Midbrain (tissue), 1 donor: ENCODE results near the gene OR9A4.
"Not testable (repeated sequence)": the region's sequence is repeated elsewhere in the genome, so short reads cannot be mapped to it uniquely, and the experiment has no call there.

Source experiments
- DNase-seq: peaks from one replicate; lab custom pipeline; 2025; lab: John Stamatoyannopoulos, UW

The OR9A4 gene

DNA sequence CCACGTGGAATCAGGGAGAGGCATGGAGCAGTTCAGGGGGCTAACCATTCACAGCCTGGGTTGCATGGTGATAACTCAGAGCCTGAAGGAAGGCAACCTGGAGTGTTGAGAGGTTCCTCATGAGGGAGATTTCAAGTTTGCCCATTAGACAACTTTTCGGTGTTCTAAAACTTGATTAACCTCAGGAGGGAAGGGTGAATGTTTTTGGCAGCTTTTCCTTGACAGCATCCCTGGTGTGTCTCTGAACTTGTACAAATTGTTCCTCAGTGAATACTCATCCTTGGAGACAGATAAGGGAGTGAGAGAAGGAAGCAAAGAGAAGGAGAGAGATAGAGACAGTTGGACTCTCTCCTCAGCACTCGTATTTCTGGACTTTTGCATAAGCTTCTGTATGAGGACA is at the start of gene OR9A4:
OR9A4 (plus strand) TSS at position 301 of the 400 bp plus-strand sequence. CDS start 2,477 bp downstream, outside the sequence.
- DNase-seq = no peak

GRCh38 chr7:141866974-141867373 is 49.2 kb upstream of the OR9A4 start:
- no peak for DNase-seq

- DNase-seq = no peak
These were observed 43.3 kb upstream of the OR9A4 start for GRCh38 chr7:141872931-141873330.

- DNase-seq = no peak
These were observed 41.4 kb upstream of the OR9A4 start for GRCh38 chr7:141874787-141875186.

DNA sequence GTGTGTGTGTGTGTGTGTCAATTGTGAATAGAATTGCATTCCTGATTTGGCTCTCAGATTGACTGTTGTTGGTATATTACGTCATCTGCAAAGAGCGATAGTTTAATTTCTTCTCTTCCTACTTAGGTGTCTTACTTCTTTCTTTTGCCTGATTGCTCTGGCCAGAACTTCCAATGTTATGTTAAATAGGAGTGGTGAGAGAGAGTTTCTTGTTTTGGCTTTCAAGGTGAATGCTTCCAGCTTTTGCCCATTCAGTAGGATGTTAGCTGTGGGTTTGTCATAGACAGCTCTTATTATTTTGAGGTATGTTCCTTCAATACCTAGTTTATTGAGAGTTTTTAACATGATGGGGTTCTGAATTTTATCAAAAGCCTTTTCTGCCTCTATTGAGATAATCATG is 40.7 kb upstream of the OR9A4 start:
- no peak for DNase-seq

- no peak for DNase-seq
These were observed 39.8 kb upstream of the OR9A4 start for GRCh38 chr7:141876371-141876770.

GRCh38 chr7:141877365-141877764 is 38.8 kb upstream of the OR9A4 start:
- DNase-seq = no peak

DNA sequence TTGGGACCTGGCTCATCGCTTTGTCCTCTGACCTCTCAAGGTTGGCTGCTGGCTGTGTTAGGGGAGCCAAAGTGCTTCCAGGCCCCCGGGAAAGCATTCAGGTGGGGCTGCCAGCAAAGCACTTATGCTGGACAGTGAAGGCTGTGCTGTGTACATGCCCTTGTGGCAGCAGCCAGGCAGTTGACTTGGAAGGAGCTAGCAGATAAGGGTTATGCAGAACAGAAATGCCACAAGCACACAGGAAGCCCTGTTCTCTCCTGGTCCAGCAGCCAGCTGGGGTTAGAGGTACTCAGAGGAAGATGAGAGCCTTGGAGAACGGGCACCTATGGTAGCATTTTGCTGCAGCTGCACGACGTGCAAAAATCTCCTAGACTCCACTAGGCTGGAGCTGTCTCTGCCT is 35.2 kb upstream of the OR9A4 start:
- DNase-seq = no peak

DNA sequence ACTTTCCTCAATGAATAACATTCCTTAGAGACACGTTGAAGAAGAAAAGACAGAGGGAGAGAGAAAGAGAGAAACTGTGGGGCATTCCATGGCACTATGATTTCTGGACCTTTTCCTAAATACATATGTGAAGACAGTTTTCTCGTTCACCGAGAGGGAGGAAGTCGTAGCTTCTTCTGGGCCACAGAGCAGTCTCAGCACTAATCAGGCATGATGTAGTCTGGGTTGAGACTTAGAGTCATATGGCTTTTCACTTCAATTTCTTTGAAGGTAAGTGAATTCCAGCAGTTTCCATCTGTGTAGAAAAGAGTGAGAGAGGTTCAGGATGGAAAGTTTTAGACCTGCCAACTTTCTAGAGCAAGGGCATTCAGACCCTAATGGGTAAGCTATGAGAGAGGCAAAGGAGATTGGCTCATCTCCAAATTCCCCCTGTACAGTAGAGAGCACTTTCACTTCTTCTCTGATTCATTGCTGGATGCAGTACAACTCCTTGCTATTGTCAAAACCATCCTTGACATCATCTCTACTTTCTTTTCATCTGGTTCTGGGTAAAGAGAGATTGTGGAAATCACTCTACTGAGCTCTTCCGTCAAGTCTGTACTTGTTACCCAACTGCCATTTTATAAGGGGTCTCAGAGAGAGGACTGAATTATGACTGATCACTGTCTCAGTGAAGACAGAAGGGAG is 31.5 kb upstream of the OR9A4 start:
- DNase-seq = no peak

DNA sequence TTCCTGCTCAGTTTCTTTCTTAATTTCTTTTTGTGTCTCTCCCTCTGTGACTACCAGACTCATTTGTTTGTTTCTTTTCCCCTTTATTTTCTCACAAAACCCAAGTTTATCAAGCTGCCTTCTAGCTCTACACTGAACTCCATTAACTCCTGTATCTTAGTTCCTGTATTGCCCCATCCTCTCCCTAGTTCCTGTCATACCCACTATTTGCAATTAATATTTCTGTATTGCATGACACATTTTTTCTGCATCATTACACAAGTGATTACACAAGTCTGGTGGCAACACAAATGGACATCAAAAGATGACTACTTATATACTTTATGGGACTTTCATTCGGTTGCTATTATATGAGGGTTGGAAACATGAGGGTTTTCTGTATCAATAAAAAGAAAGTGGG is 26.9 kb upstream of the OR9A4 start:
- DNase-seq = no peak

GRCh38 chr7:141891336-141891735 is 24.9 kb upstream of the OR9A4 start:
- DNase-seq = no peak

- DNase-seq = not testable (repeated sequence)
These were observed 16.8 kb upstream of the OR9A4 start for GRCh38 chr7:141899366-141899765.

DNA sequence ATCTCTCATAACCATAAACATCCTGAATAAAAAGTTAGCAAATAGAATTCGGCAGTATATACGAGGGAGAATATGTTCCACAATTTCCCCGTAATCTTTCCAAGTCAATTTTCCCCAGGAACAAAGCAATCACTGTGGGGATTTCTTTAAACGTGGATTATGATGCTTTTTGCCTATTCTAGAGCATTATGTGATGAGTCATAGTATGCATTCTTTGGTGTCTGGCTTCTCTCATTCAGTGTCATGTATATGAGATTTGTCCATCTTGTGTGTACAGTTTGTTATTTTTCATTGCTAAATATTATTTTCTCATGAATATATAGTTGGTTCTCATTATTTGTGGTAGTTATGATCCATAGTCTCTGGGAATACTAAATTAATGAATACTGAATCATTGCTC is 9.9 kb upstream of the OR9A4 start:
- no peak for DNase-seq

DNA sequence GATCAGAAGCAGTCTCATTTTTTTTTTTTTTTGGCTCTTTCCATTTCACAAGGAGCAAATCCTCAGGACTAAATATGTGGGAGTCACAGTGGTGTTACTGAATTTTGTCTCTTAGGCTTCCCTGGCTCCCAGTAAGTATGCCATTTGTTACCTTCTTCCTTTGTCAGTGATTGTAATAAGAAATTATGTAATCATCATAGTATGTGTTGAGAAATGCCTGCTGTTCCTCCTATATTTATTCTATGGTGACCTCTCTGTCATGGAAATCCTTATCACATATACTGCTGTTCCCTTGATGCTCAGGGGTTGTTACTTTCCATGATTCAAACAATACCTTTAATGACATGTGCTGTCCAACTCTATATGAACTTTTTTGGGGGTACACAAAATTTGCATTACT is 4.8 kb upstream of the OR9A4 start:
- no peak for DNase-seq

- DNase-seq = no peak
These were observed 634 bp upstream of the OR9A4 start for GRCh38 chr7:141915565-141915964.

DNA sequence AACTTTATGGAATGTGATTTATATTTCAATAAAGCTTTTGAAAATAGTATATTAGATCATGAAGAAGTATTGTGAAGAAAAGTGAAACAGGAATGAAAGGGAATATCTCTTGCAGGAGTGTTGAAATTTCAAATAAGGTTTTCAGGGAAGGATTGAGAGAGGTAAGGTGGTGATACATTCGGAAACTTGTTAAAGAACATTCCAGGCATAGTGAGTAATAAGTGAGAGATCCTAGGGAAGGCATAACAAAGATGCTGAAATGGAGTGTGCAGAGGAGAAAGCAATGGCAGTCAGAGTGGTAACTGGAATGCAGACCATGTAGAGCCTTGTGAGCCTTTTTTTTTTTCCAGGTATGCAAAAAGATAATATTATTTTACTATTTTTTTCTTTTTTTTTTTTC is 4.1 kb downstream of the OR9A4 start:
- no peak for DNase-seq

GRCh38 chr7:141928146-141928844 is 12.1 kb downstream of the OR9A4 start:
- DNase-seq = no peak

GRCh38 chr7:141928845-141929195 is 12.6 kb downstream of the OR9A4 start:
- DNase-seq = no peak

DNA sequence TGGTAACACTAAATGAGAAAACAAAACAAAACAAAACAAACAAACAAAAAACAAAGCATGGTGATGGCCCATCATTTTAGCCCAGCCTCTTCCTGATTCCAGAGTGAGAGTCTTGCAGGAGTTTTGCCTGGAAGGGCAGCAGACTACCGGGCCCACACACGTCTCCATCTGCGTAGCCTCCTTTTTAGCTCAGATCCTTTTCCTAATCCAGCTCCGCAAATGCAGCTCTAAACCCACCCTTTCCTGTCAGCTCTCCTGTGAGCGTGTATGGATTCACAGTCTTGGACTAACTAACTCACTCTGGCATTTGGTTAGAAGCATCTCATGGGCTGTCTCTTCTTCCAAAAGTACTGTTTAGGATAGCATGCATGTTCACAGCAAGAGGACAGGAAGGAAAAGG is 14.0 kb downstream of the OR9A4 start:
- DNase-seq = no peak

DNA sequence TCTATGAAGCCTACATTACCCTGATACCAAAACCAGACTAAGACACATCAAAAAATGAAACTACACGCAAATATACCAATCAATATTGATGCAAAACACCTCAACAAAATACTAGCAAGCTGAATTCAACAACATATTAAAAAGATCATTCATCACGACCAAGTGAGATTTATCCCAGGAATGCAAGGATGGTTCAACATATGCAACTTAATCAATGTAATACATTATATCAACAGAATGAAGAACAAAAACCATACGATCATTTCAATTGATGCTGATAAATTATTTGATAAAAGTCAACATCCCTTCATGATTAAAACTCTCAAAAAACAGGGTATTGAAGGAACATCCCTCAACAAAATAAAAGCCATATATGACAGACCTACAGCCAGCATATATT is 24.9 kb downstream of the OR9A4 start:
- DNase-seq = no peak

- no peak for DNase-seq
These were observed 27.6 kb downstream of the OR9A4 start for GRCh38 chr7:141943846-141944245.

DNA sequence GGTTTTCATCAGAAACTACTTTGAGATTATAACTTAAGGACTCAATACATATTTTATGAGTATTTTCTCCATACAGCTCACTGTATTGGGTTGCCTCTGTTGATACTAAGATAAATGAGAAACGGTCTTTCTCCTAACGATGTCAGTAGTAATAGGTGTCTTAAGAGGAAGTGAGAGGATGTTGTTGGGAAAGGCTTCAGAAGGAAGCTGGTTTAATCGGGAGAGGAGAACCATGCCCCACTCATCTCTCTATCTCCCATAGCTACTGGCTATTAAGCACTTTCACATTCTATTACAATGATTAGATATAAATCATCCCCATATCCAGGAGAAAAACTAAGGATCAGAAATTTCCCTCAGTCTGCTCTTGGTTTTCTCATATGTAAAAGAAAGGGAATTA is 28.6 kb downstream of the OR9A4 start:
- DNase-seq = no peak

DNA sequence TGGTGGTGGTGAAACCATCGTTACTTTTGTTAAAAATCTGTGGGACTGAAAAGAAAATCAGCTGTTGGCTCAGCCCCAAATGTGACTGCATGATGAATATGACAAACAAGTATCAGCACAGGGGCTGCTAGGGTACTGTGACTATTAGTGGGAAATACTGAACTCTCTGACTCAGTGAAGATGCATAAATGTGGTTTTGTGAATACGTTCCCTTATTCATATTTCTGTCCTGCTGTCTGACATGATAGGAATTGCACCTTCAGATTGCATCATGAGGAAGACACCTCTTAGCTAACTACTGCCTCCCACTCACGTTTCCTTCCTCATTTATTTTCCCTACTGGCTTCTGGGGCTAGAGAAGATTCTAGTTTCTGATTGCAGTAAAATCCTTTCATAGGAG is 29.2 kb downstream of the OR9A4 start:
- DNase-seq = no peak

GRCh38 chr7:141946796-141947195 is 30.6 kb downstream of the OR9A4 start, which contains the start of gene CLEC5A:
Gene CLEC5A, minus strand, starts transcription at chr7:141946974. Its CDS starts 682 bp downstream, at chr7:141946292.
- DNase-seq = no peak
